HuH-7.5 (cell line): Measurements from ENCODE around the gene PHETA1.
"Not testable (repeated sequence)": the region's sequence is repeated elsewhere in the genome, so short reads cannot be mapped to it uniquely, and the experiment has no call there.

Experiments
- DNase-seq: peaks from one replicate; pipeline ENCODE4 v3.0.0; 2011; ENCODE audit warnings: low spot score

Gene PHETA1

DNA sequence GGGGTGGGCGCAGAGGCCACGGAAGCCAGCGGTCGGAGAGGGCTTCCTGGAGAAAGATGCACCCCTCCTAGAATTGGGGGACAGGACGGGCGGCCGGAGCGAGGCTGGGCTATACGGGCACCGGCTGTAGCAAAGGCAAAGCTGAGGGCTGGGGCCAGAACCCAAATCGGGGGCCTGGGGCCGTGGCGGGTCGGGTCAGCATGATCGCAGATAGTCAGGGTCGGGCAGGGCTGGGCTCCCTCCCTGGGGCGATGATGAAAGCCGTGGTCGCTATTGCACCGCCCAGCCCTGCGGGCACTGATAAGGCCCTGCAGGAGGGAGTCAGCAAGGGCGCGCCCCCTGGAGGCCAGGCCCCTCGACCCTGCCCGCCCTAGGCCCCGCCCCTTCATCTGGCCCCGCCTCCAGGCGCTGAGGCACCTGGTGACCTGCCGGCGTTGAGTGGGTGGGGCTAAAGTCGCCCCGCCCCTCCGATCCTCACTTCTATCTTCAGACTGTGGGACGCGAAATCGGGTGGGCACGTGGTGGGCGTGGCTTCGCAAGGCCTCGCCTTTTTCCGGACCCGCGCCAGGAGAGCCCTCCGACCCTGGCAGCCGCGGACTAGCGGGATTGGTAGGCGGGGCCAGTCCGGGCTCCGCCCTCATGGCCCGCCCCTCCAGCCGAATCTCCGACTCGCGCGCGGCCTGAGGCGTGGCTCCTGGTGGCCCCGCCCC lies 36.4 kb upstream of the PHETA1 start:
- peak; percentile 99 for DNase-seq

DNA sequence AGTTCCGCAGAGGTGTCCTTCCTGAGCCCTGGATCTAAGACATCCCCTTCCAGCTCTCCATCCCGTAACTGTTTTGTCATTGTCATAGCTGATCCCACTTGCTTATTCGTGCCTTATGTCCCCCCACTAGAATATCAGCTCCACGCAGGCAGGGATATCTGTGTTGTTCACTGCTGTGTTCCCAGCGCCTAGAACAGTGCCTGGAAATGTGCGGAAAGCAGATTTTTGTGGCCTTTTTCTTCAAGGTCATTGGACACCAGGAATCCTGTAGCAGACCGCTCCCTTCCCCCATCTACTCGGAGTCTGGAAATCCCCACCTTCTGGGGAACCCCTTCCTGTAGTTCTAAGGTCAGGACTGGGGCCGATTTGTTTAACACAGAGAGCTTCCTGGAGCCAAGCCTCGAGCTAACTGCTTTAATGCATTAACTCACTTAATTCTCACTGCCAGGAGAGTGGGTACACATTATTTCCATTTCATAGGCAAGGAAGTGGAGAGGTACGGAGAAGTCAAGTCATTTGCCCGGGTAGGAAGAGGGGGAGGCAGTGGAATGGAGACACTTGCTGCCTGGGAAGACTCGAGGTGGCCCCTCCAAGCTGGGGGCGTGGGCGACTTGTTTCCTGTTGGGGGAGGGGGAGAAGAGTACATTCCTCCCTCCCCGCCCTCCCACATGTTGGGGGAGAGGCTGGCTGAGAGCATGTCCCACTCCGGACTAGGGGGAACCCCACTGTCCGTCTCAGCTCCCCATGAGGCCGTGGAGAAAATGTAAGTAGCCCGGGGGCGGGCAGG lies 35.7 kb upstream of the PHETA1 start:
- peak; percentile 80 for DNase-seq

DNA sequence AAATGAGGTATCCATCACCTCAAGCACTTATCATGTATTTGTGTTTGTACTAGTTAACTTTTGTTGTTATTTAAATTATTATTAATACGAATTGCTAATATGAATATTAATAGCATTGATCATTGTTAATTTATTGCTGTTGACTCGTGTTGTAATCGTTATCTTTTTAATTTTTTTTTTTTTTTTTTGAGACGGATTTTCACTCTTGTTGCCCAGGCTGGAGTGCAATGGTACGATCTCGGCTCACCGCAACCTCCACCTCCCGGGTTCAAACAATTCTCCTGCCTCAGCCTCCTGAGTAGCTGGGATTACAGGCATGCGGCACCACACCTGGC lies 33.6 kb upstream of the PHETA1 start:
- not testable (repeated sequence) for DNase-seq

DNA sequence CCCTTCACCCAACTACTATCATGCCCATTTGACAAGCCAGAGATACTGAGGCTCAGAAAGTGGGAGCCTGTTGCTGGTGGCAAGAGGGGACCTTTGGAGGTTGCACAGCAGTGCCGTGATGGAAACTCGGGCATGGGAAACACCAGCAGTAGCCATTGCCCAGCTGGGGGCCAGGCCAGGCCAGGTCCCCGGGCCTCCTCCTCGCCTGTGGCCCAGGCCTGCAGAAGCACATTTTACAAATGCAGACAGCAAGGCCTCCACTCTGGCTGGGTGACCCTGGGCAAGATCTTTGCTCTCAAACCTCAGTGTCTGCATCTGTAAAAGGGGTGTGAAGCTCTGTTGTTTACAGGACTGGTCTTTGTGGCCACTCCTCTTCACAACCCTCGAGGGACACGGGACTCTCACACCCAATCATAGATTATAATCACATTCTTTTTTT lies 32.3 kb upstream of the PHETA1 start:
- DNase-seq, result no peak

DNA sequence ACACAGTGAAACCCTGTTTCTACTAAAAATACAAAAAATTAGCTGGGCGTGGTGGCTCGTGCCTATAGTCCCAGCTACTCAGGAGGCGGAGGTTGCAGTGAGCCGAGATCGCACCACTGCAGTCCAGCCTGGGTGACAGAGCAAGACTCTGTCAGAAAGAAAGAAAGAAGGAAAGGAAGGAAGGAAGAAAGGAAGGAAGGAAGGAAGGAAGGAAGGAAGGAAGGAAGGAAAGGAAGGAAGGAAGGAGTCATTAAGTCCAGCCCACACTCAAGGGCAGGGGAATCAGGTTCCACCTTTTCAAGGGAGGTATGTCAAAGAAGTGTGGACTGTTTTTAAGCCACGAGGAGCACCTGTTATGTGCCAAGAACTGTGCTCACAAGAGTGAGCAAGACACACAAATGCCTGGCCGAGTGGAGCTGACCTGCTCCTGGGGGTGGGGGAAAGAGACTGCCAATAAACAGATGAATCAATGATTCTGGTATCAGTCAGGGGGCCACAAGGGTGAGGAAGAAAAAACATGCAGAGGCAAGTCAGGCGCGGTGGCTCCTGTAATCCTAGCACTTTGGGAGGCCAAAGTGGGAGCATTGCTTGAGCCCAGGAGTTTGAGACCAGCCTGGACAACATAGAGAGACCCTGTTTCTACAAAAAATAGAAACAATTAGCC lies 31.0 kb upstream of the PHETA1 start:
- DNase-seq, result not testable (repeated sequence)

DNA sequence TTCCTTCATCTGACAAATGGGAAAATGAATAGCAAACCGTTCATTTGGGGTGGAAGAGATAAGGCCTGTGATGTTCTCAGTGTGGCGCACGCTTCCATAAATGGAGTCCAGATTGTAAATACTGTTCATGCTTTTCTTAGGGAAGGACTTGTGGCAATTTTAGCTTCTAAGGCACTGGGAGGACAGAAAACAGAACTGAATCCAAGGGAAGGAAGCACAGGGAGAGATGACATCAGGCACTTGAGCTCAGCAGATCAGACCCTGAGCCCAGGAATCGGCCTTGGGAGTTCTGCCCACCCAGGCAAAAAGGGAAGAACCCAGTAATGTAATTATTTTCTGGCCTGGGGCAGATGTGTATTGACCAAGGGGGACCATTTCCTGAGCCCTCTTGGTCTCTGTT lies 29.6 kb upstream of the PHETA1 start:
- DNase-seq, result no peak

DNA sequence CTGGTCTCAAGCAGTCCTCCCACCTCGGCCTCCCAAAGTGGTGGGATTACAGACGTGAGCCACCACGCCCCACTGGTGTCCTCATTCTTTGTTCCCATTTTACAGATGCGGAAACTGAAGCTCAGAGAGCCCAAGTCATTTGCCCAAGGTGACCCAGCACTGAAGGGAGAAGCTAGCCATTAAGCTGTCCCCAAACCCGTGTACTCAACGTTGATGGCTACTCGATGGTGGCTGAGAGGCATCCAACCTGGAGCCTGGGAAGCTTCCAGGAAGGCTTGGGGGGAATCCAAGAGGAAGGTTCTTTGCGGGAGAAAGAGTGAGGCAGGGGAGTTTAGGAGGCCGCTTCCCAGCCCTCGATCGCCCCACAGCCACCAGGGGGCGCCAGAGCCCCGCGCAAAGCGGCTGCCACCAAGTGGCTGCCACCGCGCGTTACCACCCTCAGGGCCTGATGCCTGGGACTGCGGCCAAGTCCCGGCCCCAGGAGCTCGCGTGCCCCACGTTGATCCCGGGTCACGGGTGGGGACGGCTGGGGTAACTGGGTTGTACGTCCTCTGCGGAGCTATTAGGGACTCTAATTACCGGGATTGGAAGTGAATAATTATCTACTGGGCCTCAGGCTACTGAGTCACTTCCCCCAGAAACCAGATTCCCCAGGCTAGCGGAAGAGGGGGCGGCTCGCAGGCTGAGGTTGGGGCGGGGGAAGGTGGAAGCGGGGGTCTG lies 28.0 kb upstream of the PHETA1 start:
- peak; percentile 93 for DNase-seq

DNA sequence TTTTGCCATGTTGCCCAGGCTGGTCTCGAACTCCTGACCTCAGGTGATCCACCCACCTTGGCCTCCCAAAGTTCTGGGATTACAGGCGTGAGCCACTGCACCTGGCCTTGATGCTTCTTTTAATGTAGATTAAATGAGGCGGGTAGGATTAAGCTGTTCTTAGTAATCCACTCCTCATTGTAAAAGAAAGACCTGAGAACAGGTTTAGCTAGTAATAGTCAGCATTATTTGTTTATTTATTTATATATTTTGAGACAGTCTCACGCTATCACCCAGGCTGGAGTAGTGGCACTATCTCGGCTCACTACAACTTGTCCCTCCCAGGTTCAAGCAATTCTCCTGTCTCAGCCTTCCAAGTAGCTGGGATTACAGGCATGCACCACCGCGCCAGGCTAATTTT lies 27.4 kb upstream of the PHETA1 start:
- DNase-seq, result not testable (repeated sequence)

DNA sequence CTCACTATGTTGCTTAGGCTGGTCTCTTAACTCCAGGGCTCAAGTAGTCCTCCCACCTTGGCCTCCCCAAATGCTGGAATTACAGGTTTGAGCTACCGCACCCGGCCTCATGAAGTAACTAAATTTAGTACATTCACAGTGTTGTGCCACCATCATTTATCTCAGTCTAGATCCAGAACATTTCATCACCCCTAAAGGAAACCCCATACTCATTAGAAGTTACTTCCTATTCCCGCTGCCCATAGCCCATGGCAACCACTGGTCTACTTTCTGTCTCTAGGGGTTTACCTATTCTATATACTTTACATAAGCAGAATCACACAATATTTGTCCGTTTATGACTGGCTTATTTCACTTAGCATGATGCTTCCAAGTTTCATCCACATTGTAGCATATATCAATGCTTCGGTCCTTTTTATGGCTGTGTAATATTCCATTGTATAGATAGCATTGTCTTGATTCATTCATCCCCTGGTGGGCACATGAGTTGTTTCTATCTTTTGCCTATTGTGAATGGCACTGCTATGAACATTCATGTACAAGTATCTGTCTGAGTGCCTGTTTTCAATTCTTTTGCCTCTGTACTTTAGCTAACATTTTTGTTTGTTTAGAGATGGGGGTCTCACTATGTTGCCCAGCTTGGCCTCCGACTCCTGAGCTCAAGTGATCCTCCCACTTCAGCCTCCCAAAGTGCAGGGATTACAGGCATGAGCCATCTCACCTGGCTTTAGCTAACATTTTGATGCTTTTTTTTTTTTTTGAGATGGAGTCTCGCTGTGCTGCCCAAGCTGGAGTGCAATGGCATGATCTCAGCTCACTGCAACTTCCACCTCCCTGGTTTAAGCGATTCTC lies 26.7 kb upstream of the PHETA1 start:
- no peak for DNase-seq

DNA sequence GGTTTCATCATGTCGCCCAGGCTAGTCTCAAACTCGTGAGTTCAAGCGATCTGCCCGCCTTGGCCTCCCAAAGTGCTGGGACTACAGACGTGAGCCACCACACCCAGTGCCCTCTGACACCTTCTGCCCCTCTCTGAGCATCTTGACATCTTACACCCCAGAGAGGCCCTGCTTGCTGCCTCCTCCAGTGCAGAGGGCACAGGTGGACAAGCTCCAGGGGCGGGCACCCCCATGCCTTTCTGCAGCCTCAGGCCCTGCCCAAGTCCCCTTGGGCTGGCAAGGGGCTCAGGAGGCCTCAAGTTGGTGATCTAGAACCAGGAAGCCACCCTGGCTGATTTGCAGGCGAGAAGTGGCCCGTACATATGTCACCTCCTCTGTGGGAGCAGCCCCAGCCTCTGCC lies 25.6 kb upstream of the PHETA1 start:
- no peak for DNase-seq

DNA sequence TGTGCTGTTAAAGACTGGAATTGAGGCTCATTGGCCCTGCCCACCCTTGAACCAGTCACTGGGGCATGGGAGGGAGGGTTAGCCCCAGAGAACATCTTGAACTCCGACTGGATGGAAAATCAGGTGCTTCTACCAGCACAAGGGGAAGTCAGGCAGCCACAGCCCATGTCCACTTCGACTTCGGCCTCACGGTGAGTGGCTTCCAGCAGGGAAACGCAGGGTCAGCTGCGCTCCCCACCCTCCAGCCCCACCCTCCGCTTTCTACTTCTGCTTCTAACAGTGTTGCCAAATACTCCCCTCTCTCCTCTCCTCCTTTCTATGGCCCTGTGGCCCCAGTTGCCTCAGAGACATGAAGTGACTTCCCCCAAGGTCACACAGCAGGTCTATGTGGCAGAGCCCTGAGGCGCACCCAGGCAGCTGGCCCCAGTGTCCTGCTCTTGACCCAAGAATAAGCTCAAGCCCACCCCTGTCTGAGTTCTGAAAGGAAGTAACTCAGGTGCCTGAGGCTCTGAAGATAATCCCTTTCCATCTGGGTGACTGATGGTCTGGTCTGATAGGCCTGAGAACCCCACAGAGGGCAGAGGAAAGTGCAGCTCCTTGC lies 24.9 kb upstream of the PHETA1 start:
- DNase-seq, result no peak

DNA sequence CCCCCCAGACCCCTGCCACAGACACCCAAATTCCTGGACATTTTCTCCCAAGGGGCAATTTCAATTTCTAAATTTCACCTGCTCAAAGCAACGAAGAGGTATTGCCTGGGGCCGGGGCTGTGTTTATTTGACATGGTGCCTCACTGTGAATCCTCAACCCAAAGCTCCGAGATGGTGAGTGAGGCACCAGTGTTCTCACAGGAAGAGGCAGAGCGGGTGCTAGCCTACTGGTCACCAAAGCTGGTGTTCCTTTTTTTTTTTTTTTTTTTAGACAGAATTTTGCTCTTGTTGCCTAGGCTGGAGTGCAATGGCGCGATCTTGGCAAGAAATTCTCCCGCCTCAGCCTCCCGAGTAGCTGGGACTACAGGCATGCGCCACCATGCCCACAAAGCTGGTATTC lies 22.0 kb upstream of the PHETA1 start:
- DNase-seq, result no peak

DNA sequence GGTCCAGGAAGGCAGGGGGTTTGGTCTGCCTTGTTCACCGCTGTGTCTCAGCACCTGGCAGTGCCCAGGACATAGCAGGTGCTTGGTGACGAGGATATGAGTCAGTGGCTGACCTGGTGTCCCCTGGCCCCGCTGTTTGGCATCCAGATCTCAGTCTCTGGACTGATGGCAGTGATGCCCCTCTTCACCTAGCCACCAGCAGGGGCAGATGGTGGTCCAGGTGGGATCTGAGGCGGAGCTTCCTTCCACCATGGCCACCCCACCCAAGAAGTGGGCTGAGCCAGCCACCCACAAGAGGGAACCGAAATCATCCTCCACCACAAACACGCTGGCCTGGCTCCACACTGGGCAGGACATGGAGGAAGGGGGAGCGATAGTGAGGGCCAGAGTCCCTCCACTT lies 20.7 kb upstream of the PHETA1 start:
- no peak for DNase-seq

DNA sequence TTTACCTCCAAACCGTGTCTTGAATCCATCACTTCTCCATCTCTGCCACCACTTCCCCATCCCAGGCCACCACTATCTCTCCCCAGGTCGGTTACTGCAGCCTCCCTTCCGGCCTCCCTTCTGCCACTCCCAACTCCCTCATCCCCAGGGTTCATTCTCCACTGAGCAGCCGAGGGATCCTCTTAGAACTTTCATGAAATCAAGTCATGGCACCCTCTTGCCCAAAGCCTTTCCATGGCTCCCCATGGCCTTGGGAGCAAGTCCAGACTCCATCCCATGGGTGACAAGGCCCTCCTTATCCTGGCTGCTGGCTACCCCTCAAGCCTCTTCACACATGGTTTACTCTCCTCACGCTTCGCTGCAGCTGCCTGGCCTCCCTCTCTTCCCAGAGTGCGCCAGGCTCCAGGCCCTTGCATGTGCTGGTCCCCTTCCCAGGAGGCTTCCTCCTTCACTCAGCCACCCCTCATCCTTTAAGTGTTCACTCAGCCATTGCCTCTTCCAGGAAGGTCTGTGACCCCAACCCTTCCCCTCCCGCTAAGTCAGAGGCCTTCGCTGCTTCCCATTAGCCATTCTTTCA lies 18.9 kb upstream of the PHETA1 start:
- DNase-seq, result no peak

DNA sequence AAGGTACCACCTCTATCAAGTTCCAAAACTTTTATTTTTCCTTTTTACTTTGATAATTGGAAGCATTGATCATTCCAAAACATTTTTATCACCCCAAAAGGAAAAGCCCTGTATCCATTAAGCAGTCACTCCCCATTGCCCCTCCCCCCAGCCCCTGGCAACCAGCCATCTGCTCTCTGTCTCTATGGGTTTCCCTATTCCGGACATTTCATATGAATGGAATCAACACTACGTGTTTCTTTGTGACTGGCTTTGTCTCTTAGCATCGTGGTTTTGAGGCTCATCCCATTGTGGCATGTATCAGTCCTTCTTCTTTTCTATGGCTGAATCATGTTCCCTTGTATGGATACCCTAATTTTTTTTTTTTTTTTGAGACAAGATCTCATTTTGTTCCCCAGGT lies 18.0 kb upstream of the PHETA1 start:
- no peak for DNase-seq

DNA sequence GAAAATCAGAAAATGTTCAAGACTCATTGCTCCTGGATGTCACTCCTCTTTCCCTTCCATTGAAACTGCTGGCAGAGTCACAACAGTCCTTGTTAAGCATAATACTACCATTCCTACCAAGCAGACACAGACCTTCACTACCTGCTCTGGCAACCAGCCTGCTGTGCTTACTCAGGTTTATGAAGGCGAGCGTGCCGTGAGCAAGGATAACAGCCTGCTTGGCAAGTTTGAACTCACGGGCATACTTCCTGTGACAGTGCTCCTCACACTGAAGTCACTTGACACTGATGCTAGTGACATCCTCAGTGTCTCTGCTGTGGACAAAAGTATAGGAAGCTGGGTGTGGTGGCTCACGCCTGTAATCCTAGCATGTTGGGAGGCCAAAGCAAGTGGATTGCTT lies 15.7 kb upstream of the PHETA1 start:
- no peak for DNase-seq

DNA sequence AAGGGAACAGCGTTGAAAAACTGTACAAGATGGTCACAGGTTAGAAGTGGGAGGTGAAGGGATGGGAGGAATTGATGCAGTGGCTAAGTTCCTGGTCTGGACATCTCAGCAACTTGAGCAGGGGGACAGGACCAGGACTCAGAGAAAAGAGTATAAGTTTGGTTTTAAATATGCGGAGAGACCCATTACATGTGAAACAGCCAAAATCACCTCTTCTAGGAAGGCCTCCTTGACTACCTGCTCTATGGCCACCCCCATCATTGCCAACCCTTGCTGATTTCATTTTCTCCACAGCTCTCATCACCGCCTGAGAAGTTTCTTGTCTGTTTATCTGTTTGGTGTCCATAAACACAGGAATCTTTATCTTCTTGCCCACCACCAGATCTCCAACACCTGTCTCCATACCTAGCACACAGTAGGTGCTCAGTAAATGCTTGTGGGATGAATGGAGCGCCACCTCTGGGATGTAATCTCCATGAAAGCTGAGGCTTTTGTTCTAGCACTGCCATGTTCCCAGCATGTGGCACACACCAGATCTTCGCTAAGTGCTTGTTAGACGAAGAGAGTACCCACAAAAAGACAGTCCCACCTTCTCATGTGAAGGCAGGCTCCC lies 11.2 kb upstream of the PHETA1 start:
- DNase-seq, result no peak

DNA sequence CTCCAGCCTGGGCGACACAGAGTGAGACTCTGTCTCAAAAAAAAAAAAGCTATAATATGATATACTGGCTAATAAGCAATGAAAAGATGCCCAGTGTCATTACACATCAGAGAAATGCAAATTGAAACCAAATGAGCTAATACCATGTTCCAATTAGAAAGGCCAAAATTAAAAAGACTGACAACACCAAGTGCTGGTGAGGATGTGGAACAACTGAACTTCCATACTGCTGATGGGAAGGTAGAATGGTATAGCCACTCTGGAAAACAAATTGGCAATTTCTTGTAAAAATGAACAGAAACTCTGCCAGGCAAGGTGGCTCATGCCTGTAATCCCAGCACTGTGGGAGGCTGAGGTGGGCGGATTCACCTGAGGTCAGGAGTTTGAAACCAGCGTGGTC lies 8.5 kb upstream of the PHETA1 start:
- no peak for DNase-seq

DNA sequence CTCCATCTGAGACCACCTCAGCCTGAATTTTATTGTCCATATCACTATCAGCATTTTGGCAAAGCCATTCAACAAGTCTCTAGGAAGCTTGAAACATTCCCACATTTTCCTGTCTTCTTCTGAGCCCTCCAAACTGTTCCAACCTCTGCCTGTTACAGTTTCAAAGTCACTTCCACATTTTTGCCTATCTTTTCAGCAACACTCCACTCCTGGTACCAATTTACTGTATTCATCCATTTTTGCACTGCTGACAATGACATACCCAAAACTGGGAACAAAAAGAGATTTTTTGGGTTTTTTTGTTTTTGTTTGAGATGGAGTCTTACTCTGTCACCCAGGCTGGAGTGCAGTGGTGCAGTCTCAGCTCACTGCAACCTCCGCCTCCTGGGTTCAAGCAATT lies 4.3 kb upstream of the PHETA1 start:
- not testable (repeated sequence) for DNase-seq

DNA sequence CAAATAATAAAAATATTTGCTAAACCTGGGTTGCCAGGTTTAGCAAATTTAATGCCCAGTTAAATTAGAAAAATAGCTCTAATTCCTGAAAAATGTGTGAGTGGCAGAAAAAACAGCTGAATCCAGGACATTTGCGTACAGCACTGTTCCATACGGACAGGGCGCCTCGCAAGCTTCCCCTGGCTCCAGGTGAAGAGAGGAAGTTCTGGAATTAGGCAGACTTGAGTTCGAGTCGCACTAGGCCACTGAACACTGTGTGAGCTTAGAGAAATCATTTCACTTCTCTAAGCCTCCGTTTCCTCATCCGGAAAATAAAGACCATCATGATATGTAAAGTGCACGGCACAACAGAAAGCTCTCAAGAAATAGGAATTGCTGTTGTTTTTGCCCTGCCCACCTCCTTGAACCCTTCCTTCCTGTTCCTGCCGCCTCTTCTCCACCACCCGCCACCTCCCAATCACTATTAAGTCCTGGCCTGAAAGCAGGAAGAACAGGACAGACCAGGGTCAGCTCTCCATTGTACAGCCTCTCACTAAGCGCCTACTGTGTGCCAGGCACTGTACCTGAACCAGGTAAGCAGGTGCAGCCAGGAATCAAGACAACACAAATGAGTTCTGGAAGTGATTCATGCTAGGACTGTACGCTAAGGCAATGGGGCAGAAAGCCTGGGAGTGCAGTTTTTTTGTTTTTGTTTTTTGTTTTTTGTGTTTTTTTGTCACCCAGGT lies 763 bp upstream of the PHETA1 start:
- no peak for DNase-seq
